HG03457 (cell line): ENCODE measurements around the gene PRRT2.
"Not testable (repeated sequence)": the region's sequence is repeated elsewhere in the genome, so short reads cannot be mapped to it uniquely, and the experiment has no call there.

Experiments used
- ATAC-seq: cut with Tn5 transposase; IDR thresholded peaks from one replicate; pipeline ENCODE4 v1.9.1; 2021; ENCODE audit warnings: moderate number of reproducible peaks; ENCODE audit not compliant: unreplicated experiment

PRRT2 gene

GRCh38 chr16:29790949-29791844 lies 20.8 kb upstream of the PRRT2 start:
- ATAC-seq = no peak

GRCh38 chr16:29791845-29792807 lies 19.9 kb upstream of the PRRT2 start:
- no peak for ATAC-seq

- not testable (repeated sequence) for ATAC-seq
Observed at GRCh38 chr16:29793153-29793552, 18.8 kb upstream of the PRRT2 start.

GRCh38 chr16:29794231-29794710 lies 17.7 kb upstream of the PRRT2 start:
- no peak for ATAC-seq

GRCh38 chr16:29802416-29802935 lies 9.5 kb upstream of the PRRT2 start:
- ATAC-seq = no peak

- ATAC-seq = no peak
Observed at GRCh38 chr16:29804020-29804419, 8.0 kb upstream of the PRRT2 start.

GRCh38 chr16:29804455-29805231 lies 7.3 kb upstream of the PRRT2 start:
- ATAC-seq = no peak

- peak; percentile 35 for ATAC-seq
Observed at GRCh38 chr16:29805232-29806098, 6.5 kb upstream of the PRRT2 start.

- ATAC-seq = no peak
Observed at GRCh38 chr16:29806099-29806579, 5.9 kb upstream of the PRRT2 start, which contains the start of gene MAZ. TSS of gene MAZ (plus strand) at chr16:29806529. CDS start at chr16:29806702, 173 bp downstream.

- ATAC-seq = no peak
Observed at GRCh38 chr16:29806641-29807425, 5.2 kb upstream of the PRRT2 start.

GRCh38 chr16:29807426-29808218 lies 4.4 kb upstream of the PRRT2 start:
- ATAC-seq = no peak

- ATAC-seq = no peak
Observed at GRCh38 chr16:29808219-29808900, 3.6 kb upstream of the PRRT2 start.

- ATAC-seq = no peak
Observed at GRCh38 chr16:29809031-29809747, 2.8 kb upstream of the PRRT2 start.

- ATAC-seq = no peak
Observed at GRCh38 chr16:29809850-29810698, 1.9 kb upstream of the PRRT2 start.

- no peak for ATAC-seq
Observed at GRCh38 chr16:29810699-29811169, 1.3 kb upstream of the PRRT2 start.
